HG03354 (cell line): Measurements from ENCODE around the gene FAM210A.
"Not testable (repeated sequence)": the region's sequence is repeated elsewhere in the genome, so short reads cannot be mapped to it uniquely, and the experiment has no call there.

Experiments
- ATAC-seq: cut with Tn5 transposase; IDR thresholded peaks from one replicate; pipeline ENCODE4 v1.9.1; 2021; ENCODE audit warnings: mild to moderate bottlenecking; ENCODE audit not compliant: unreplicated experiment, poor library complexity, severe bottlenecking

The FAM210A gene

GRCh38 chr18:13726232-13726971 is at the start of gene FAM210A, which contains the start of gene RNMT:
FAM210A (minus strand) TSS chr18:13726558; CDS start chr18:13682077, 44,481 bp downstream.
RNMT (plus strand) TSS chr18:13726673; CDS start chr18:13731518, 4,845 bp downstream.
- peak; percentile 93 for ATAC-seq

DNA sequence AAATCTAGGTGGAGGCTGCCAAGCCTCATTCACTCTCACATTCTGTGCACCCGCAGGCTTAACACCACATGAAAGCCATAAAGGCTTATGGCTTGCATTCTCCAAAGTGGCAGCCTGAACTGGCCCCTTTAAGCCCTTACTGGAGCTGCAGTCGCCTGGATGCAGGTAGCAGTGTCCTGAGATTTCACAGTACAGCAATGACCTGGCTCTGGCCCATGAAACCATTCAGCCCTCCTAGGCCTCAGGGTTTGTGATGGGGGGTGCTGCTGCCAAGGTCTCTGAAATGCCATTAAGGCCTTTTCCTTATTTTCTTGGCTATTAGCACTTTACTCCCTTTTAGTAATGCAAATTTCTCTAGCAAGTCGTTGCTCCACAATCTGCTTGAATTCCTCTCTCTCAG is 48.7 kb upstream of the FAM210A start:
- ATAC-seq = no peak

GRCh38 chr18:13762690-13763439 is 36.5 kb upstream of the FAM210A start:
- no peak for ATAC-seq

DNA sequence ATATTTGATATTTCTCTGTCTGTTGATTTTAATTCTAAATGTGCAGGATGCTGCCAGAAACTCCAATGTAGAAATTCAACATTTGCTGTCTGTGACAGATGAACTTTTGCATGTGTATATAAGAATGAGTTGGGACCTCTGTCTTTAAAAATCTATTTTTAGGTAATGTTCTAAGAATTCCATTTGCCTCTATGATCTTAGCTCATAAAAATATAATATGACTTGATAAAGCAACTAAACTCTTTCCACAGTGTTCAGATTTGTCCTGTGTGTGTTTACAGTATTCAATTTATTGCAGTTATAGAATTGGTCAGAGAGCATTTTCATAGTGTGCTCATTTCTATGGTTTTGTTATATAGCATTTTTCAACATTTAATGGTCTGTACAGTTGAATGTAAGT is 33.7 kb upstream of the FAM210A start:
- no peak for ATAC-seq

DNA sequence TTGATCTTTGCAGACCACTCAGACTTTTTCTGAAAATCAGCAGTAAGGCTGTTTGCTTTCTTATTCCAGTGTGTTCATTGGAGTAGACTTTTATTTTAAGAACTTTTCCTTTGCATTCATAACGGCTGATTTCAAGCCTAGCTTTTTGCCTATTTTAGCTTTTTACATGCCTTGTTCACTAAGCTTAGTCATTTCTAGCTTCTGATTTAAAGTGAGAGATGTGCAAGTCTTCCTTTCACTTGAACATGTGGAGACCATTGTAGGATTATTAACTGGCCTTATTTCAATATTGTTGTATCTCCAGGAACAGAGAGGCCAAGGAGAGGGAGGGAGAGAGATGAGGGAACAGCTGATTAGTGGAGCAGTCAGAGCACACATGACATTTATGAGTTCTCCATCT is 32.3 kb upstream of the FAM210A start:
- ATAC-seq = no peak

DNA sequence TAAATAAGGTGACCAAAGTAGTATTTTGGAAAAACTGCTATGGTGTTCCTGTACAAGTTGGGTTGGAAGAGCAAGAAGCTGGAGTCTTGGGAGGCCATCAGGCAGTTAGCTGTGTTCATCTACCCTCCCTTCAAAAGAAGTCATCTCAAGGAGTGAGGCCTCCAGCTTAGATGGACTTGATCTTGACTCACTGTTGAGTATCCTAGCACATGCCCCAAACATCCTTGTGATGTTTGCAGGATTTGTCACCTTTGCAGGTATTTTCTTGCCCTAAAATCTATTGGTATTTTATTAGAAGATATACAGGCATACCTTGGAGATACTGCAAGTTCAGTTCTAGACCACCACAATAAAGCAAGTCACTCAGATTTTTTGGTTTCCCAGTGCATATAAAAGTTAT is 30.3 kb upstream of the FAM210A start:
- ATAC-seq = no peak

- ATAC-seq = no peak
Observed at GRCh38 chr18:13756261-13756660, 29.9 kb upstream of the FAM210A start.

GRCh38 chr18:13751599-13751998 is 25.2 kb upstream of the FAM210A start:
- not testable (repeated sequence) for ATAC-seq

DNA sequence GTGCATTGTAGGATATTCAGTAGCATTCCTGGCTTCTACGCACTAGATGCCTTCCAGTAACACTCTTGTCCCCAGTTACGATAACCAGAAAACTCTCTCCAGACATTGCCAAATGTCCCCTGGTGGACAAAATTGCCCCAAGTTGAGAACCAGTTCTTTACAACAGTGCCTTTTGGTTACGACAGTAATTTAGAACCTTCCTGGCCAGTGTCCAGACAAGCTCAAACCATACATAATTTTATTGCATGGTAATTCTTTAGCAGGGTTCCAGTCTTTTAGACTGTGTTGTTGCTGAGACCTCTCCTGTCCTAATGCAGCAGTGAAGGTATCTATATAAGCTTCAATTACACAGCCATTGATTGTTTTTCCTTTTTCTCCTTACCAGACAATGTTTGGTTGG is 20.3 kb upstream of the FAM210A start:
- no peak for ATAC-seq

GRCh38 chr18:13745696-13746095 is 19.3 kb upstream of the FAM210A start:
- ATAC-seq = no peak

DNA sequence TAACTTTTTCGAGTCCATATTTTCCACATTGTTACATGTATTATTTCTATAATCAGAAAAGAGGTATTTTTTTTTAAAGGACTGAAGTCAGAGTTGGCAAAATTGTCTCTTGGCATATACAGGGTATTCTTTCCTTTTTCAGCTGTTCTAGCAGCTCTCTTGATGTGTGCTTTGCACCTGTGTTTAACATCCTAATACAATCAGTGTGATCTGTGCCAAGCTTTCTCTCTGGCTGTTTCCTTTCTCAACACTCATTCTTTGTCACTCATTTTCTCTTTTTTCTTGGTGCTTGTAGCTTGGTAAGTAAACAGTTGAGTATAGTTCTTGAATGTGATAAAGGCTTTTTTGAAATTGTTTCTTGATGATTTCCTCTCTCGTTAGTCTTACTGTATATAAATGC is 9.3 kb upstream of the FAM210A start:
- no peak for ATAC-seq

DNA sequence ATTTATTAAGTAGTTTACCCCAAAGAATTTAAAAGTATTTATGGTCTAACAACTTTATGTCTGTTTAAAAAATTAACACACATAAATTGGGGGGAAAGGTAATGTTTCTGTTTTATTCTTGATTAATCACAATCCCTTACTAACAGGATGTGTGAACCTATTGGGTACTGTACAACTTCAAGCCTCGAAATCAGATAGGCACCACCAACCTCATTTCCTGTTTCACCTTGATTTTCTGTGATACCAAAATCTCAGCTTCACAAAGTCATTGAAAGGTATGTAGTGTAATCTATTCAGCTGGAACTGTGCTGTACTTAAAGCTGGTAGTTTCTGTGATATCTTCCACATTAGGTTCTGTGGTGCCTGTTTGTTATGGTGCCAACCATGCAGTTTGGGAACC is 4.1 kb upstream of the FAM210A start:
- no peak for ATAC-seq

GRCh38 chr18:13726972-13727331 is 594 bp upstream of the FAM210A start:
- ATAC-seq = peak; percentile 36

GRCh38 chr18:13725566-13726231 is 659 bp downstream of the FAM210A start:
- ATAC-seq = no peak

- ATAC-seq = no peak
Observed at GRCh38 chr18:13720847-13721246, 5.5 kb downstream of the FAM210A start.

DNA sequence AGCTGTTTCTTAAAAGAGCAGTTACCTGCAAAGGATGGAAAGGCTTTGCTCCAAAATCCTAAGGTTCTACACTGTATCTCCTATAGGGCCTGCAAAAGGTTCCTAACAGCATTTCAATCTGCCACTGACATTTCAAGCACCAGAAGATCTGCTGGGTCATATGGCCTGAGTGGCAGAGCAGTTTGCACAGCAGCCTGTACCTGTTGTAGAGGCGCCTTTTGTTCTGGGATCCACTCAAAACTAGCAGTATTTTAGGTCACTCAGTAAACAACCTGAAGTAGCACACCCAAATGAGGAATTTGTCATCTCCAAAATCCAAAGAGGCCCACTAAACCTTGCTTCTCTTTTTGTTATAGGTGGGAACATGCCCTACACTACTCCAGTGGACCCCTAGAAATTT is 6.2 kb downstream of the FAM210A start:
- no peak for ATAC-seq

- no peak for ATAC-seq
Observed at GRCh38 chr18:13716916-13717315, 9.4 kb downstream of the FAM210A start.

DNA sequence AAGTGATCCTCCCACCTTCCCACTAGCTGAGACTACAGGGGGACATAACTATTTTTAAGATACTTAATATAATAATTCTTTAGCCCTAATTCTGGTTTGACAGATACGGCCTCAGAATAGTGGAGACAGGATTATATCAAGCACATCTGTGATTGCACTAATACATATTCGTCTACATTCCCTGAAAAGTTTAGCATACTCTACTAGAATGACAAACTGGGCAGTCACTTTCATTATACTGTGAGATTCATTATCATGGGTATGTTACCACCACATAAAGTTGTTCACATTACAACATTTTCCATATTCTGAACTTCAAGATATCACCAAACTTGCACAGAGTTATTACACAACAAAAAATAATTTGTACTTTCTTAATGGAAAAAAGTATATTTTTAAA is 11.0 kb downstream of the FAM210A start:
- ATAC-seq = no peak

- no peak for ATAC-seq
Observed at GRCh38 chr18:13713455-13714055, 12.8 kb downstream of the FAM210A start.

DNA sequence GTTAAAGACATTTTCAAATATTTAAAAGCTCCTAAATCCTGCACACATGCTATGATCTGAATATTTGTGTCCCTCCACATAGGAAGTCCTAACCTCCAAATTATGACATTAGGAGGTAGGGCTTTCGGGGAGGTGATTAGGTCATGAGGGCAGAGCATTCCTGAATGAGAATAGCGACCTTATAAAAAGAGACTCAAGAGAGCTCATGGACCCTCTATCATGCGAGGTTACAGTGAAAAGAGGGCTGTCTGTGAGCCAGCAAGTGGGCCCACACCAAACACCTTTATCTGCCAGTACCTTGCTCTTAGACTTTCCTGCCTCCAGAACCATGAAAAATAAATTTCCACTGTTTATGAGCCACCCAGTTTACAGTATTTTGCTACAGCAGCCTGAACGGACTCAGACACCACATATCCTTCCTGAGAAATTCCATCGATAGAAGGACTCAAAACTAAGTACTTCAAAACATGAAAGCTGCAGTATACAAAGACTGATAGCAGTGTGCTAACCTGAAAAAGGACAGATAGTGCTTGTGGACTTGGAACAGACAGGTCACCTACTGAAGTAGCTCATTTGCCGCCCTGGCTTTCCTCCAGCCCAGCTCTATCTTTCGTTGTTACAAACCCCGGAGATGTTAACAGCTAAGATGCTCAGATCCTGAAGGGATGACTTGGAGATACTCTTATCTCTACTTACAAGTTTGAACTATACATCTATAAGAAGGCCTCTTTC is 13.8 kb downstream of the FAM210A start:
- ATAC-seq = no peak
